T-helper 22 cell (primary cell): ENCODE data around the gene RITA1.
"Not testable (repeated sequence)": the region's sequence is repeated elsewhere in the genome, so short reads cannot be mapped to it uniquely, and the experiment has no call there.

Experiments
- DNase-seq: peaks from one replicate; pipeline ENCODE4 v3.0.0-alpha.2; 2020; ENCODE audit warnings: low read depth

The RITA1 gene

DNA sequence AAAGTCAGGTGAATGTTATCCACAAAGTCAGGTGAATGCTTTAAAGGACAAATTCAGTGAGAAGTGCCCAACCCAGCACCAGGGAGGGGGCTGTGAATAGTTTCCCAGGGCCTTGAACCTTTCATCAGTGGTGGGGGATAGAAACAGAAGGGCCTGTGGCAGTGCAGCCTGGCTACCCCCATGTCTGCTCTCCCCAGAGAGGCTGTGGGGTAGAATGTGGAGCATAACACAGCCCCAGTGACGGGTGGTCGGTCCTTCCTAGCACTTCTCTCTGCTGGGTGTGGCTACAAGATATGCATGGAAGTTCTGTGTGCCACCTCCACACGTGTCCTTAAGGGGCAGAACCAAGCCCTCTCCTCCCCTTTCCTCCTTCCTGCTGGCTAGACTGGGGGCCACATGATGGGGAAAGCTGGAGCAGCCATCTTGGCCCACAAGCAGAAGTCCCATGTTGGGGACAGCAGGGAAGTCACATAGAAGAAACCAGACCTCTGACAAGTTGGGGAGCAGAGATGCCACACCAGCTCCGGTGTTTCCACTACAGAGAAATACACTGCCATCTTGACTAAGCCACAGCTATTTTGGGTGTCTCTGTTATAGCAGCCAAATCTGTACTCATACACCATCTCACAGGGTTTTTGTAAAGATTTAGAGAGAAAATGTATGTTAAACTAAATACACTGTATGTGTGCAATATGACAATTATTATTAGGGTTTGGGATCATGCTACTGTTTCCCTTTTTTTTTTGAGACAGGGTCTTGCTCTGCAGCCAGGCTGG, 17.0 kb downstream of the RITA1 start:
- no peak for DNase-seq

DNA sequence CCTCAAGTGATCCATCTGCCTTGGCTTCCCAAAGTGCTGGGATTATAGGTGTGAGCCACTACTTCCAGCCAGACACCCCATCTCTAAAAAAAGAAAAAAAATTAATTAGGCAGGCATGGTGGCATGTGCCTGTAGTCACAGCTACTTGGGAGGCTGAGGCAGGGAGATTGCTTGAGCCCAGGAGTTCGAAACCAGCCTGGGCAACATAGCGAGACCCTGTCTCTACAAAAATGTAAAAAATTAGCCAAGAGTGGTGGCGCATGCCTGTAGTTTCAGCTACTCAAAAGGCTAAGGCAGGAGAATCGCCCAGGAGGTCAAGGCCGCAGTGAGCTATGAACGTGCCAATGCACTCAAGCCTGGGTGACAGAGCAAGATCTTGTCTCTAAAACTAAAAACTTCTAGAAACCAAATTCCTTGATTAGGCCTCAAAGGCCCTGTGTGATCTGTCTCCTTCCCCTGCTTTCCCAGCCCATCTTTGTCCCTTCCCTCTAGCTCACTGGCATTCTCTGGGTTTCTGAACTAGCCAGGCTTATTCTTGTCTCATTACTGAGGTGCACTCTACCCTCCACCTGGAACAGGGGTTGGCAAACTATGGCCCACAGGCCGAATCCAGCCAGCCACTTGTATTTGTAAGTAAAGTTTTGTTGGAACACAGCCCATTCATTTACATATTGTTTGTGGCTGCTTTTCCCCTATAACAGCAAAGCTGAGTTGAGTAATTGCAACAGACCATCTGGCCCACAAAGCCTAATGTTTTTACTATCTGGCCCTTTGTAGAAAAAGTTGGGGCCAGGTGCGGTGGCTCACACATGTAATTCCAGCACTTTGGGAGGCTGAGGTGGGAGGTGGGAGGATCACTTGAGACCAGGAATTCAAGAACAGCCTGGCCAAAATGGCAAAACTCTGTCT, 18.6 kb downstream of the RITA1 start:
- no peak for DNase-seq

DNA sequence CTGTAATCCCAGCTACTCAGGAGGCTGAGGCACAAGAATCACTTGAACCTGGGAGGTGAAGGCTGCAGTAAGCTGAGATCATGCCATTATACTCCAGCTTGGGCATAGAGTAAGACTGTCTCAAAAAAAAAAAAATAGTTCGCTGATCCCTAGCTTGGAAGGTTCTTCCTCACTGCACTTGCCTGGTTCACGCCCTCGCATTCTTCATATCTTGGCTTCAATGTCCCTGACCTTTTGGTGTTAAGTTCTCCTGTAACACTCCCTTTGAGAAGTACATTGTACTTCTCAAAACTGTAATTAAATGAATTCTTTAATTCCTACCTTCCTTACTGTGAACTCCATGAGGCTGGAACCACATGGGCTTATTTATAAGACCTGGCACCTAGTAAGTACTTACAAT, 19.3 kb downstream of the RITA1 start:
- no peak for DNase-seq

DNA sequence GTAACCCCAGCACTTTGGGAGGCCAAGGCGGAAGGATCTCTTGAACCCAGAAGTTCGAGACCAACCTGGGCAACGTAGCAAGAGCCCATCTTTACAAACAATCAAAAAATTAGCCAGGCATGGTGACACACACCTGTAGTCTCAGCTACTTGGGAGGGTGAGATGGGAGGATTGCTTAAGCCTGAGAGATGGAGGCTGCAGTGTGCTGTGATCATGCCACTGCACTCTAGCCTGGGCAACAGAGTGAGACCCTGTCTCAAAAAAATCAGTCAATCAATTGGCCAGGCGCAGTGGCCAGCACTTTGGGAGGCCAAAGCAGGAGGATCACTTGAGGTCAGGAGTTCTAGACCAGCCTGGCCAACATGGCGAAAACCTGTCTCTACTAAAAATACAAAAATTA, 21.3 kb downstream of the RITA1 start:
- DNase-seq: not testable (repeated sequence)

DNA sequence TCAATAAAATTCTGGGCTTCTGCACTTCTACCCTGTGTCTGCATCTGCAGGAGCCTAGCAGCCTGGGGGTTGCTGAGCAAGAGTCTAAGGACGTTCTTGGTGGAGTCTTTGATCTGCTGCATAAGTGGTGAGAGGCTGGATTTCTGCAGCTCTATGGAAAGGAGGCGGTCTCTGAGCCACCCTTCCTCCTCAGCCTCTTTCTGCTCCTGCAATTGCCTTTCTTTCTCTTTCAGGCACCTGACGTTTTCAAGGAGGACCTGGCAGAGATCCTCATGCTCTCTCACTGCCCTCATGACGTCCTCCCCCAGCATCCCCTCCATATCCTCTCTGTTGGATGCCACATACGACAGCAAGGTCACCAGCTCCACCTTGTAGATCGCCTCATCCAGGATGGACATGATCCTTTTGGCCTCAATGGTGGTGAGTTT, 22.1 kb downstream of the RITA1 start:
- DNase-seq: no peak

DNA sequence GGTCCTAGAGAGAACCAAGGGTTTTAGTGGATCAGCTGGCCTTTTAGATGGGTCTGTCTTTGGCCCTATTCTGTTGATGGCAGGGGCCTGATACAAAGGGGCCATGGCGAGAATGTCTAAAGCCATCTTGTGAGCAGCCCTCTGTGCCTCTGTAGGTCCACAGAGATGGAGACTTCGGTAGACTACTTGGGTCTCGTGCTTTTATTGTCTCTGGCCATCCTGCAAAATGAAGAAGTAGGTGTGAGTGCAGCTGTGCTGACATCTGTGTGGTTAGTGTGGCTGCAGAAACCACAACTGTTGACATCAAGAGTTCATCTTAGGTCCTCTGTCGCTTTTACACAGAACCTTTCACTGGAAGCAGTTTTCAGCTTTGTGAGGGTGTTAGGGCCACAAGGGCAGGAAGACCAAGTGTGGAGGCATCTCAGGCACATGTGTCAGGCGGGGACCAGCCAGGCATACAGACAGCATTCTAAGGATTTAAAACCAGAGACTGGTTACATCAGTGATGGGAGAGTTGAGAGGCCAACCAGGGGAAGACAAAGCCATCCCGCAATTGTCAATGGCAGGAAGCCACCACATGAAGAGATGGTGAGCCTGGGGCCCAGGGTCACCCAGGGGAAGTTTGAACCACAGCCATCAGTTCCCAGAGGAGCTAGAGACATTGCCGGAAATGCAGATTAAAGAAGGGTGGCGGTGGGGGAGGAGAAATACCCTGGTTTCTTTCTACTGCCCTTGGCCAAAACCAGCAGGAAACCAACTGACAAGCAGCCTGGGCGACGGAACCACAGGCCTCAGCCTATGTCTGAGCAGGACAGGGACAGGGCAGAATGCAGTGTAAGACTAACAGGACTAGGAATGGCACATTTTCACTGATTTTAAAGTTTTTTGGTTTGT, 22.8 kb downstream of the RITA1 start:
- peak; percentile 39 for DNase-seq

DNA sequence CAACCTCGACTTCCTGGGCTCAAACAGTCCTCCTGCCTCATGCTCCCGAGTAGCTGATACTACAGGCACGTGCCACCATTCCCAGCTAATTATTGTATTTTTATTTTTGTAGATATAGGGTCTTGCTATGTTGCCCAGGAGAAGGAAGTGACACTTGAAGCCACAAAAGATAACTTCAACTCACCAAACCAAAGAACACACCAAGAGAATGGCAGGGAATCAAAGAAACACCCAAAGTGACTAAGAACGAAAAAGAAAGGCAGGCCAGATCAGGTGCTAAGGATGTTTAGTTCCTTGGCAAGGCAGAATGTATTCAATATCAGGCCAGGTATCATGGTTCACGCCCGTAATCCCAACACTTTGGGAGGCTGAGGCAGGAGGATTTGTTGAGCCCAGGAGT, 25.6 kb downstream of the RITA1 start:
- DNase-seq: no peak

DNA sequence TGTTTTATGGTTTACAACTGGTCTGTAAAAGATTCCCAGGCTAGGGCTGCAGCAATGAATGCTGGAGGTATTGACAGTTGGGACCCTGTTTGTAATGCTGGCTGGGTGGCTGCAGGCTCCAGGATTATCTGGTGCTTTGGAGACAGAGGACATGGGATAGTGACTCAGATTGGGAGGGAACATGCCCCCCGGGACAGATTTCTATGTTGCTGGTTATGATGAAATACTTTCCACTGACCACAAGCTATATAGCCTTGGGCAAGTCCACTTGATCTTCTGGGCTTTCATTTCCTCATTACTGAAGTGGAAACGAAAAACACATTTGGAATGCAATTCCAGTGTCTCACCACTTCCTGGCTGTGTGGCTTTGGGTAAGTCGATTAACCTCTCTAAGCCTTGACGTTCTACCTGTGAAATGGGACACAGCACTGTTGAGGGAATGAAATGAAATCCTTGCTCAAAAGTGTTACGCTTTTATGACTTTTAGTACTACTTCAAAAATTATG, 29.4 kb downstream of the RITA1 start:
- DNase-seq: no peak

DNA sequence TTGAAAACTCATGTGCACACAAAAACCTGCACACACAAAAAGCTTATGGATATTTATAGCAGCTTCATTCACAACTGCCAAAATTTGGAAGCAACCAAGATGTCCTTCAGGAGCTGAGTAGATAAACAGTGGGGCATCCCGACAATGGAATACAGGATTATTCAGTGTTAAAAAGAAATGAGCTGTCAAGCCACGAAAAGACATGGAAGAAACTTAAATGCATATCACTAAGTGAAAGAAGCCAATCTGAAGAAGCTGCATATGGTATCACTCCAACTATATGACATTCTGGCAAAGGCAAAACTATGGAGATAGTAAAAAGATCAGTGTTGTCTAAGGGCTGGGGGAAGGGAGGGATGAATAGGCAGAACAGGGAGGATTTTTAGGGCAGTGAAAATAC, 30.5 kb downstream of the RITA1 start:
- no peak for DNase-seq

DNA sequence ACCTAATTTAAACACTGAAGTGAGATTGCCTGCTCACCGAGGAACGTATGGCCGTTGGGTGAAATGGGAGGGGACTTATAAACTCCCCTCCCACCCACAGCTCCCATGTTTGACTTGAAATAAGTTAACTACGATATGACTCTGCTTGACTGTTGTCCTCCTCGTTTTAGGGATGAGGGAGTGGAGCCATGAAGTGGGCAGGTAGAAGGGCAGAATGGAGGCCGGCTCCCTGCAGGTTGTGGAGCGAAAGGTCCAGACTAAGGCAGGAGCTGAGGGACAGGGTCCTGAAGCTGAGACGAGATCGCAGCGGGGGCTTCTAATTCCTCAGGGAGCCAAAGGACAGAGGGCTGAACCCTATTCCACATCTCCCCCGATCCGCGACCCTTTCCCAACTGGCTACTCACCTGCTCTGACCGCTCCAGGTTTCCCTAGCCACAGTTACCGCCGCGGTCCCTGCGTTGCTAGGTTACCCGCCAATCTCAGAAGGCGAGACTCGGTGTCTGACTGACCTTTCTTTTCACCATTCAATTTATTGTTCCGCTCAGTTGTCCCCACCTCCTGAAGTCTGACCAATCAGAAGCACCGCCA, 35.2 kb downstream of the RITA1 start:
- no peak for DNase-seq

DNA sequence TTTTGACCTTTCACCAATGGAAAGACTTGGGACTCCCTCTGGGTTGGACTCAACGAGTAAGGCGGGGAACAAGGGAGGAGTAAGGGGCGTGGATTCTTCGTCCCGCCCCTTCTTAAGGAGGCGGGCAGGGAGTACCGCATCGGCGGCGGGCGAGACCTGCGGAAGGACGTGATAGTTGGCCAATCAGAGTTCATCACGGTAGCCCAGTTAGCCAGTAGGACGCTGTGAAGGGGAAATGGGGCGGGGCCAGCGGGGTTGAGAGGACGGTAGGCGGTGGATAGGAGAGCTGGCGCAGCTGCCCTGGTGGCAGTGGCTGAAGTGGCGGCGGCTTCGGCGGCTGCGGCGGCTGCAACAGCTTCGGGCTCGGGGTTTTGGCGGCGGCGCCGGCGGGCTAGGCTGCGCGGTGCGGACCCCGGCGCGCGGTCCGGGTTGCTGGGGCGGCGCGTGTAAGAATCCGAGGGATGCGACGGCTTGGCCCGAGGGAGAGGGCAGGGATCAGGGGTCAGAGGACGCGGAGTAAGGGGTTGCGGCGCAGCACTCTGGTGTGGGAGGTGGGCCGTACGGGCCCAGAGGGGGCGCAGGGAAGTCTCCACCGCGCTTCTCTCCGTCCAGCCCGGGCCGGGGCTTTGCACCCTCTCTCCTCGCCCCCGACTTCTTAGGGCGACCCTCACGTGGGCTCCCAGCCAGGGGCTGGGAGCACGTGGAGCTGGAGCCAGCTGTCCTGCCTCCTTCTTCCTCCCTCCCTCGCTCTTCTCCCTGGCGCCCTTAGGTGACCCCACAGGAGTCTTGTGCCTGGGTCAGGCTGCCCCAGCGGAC, 35.9 kb downstream of the RITA1 start, which contains the start of gene TPCN1:
TPCN1 (plus strand) TSS at position 284 of the 816 bp plus-strand sequence. CDS start 5,389 bp downstream, outside the sequence.
- peak; percentile 99 for DNase-seq

DNA sequence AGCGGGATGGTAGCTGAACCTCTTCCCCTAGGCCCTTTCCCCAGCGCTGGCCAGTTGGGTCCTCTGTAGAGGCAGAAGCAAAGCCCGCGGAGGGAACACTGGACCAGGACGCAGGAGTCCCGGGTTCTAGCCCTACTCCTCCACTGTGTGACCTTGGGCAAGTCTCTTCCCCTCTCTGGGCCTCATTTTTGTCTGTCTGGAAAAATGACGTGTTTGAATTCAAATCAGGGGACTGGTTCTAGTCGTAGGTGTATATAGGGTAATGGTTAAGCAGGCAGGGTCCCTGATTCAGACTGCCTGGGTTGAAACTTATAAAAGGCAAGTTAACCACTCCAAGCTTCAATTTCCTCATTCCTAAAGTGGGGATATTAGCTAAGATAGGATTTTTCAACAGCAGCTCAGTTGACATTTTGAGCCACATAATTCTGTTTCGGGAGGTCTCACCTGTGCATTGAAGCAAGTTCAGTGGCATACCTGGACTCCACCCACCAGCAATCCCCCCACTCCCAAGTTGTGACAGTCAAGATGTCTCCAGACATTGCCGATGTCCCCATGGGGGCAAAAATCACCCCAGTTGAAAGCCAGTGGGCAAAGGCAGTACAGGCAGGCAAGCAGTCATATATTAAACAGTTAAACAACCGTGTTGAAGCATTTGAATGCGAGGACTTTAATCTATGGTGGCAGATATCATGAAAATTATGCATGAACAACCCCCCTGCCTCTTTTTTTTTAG, 36.6 kb downstream of the RITA1 start:
- DNase-seq: no peak

DNA sequence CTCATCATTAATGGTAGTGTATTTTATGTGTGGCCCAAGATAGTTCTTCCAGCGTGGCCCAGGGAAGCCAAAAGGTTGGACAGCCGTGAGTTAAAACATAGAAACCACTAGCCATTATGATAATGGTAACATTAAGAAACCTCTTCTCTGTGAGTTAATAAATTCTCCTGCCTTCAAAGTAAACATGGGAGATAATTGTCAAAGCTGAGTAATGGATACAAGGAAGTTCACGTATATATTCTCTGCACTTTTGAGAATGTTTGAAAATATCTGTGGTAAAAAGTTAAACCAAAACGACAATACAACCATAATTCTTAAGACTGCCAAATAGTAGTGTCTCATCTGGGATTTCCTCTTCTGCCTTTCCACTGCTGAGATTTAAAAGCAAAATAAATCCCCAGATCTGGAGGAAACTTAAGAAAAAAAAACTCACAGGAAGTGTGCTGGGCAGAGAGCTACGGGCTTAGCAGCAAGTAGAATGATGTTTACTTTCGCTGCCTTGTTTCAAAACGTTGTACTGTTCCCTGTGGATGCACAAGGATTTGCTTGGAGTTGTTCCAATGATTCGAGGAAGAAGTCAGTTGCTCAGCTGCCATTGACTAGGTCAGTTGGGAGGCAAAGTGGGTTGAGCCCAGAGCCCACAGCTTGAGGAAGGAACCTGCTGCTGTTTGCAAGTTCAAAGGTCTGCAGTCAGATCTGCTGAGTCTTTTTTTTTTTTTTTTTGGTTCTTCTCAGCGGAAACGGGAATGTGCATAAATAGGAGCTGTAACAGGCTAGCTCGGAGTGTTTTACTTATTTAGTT, 37.4 kb downstream of the RITA1 start:
- DNase-seq: no peak

DNA sequence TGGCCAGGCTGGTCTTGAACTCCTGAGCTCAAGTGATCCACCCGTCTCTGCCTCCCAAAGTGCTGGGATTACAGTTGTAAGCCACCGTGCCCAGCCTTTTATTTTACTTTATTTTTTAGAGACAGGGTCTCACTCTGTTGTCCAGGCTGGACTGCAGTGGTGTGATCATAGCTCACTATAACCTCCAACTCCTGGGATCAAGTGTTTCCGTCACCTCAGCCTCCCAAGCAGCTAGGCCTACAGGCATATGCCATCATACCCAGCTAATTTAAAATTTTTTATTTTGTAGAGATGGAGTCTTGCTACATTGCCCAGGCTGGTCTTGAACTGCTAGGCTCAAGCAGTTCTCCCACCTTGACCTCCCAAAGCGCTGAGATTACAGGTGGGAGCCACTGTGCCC, 39.4 kb downstream of the RITA1 start:
- DNase-seq: no peak

DNA sequence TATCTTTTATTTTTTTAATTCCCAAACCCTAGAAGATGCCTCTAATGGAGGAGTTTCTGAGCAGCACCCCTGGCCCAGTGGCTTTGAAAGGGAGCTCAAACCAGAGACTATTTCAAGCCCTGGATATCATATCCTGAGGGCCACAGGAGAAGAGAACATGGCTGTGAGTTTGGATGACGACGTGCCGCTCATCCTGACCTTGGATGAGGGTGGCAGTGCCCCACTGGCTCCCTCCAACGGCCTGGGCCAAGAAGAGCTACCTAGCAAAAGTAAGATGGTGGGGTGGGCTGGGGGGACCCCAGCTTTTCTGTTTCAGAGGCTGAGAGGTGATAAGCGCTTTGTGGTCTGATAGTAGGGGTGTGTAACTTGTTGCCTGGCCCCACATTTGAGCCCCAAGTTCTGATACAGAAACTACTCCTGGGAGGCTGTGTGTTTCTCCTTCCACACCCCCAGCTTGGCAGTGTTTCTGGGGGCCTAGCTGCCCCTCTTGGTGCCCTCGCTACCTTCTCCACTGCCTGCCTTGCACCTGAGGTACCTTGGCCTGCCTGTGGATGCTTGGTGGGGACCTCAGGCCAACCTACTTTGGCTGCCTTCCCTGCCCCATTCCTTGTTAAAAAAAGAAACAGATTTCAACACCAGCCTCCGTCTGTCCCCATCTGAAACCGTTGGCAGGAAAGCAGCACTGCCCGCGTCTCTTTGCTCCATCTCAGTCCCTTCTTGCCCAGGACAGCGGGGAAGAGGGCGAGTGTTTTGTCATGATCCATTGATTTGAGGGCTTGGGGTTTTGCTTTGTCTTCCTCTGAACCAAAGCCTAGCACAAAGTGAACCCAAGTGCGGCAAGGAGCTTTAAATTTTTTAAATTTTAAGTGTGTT, 41.4 kb downstream of the RITA1 start:
- no peak for DNase-seq

DNA sequence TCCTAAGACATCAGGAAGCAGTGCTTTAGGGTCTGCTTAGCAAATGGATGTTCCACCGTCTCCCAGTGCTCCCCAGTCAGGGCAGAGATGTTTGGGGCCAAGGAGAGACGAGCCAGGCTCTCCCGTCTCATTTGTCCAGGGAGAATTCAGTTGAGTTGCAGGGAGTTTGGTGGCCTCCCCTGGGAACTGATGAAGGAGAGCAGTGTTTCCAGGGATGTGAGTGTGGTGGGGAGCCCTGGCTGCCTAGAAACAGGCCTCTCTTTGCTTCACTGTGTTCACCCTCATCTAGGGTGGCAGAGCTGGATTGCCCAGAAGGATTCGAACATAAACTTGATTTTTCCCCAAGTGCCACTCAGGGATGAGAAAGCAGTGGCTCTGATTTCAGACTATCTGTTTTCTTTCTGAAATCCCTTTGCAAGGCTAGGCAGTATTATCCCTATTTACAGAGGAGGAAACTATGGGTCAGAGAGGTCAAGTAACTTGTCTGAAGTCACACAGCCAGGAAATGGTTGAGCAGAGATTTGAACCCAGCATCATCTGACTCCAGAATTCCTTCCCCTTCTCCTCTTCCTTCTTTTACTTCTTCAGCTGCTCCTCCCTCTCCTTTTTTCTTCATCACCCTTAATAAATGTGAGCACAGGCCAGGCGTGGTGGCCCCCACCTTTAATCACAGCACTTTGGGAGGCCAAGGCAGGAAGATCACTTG, 42.3 kb downstream of the RITA1 start:
- no peak for DNase-seq

DNA sequence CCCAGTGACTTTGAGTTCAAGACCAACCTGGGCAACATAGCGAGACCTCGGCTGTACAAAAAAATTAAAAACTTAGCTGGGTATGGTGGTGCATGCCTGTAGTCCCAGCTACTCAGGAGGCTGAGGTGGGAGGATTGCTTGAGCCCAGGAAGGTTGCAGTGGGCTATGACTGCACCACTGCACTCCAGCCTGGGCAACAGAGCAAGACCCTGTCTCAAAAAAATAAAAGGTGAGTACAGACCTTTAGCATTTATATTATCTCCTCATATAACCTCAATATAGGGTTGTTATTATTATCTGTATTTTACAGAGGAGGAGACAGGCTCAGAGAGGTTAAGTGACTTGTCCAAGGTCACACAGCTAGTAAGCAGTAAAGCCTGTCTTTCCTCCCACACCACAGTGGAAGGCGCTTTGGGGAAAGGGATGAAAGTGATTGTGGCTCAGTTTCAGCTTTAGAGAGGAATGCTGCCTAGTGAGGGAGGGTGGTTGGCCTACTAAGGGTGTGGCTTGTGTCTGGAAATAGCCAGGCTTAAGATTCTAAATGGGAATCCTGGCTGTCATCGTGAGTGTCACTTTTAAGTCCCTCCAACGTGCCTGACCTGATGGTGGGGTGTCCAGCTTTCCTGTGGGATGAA, 43.0 kb downstream of the RITA1 start:
- DNase-seq: no peak
